GM19438 (cell line): ENCODE data around the gene AVPR2.

Source experiments
- ATAC-seq: cut with Tn5 transposase; IDR thresholded peaks from one replicate; pipeline ENCODE4 v1.9.1; 2021; ENCODE audit warnings: low read depth; ENCODE audit not compliant: unreplicated experiment

The AVPR2 gene

GRCh38 chrX:153884590-153884989, 19.9 kb upstream of the AVPR2 start:
- no peak for ATAC-seq

DNA sequence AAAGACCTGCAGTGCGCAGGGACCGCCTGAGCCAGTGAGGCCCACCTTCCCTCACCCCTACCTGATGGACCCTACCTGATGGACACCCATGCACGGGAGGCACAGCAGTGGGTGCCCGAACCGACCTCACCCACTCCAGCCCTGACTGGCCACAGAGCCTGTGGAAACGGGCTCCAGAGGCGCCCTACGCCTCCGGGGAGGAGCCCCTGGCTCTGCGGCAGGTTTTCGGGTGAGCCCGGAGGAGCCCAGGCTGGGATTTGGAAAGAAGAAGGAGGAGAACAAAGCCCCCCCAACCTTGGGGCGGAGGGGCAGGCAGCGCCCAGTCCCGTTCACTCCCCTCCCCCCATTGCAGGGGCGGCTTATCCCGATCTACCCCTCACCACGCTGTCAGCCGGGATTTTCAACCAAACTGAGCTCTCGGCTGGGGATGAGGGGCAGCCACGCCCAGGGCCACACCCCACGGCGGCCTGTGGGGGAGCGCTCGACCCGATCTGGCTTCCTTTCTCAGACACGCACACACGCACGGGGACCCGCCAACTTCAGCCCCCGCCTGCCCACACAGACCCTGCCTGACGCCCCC, 19.2 kb upstream of the AVPR2 start:
- ATAC-seq = no peak

DNA sequence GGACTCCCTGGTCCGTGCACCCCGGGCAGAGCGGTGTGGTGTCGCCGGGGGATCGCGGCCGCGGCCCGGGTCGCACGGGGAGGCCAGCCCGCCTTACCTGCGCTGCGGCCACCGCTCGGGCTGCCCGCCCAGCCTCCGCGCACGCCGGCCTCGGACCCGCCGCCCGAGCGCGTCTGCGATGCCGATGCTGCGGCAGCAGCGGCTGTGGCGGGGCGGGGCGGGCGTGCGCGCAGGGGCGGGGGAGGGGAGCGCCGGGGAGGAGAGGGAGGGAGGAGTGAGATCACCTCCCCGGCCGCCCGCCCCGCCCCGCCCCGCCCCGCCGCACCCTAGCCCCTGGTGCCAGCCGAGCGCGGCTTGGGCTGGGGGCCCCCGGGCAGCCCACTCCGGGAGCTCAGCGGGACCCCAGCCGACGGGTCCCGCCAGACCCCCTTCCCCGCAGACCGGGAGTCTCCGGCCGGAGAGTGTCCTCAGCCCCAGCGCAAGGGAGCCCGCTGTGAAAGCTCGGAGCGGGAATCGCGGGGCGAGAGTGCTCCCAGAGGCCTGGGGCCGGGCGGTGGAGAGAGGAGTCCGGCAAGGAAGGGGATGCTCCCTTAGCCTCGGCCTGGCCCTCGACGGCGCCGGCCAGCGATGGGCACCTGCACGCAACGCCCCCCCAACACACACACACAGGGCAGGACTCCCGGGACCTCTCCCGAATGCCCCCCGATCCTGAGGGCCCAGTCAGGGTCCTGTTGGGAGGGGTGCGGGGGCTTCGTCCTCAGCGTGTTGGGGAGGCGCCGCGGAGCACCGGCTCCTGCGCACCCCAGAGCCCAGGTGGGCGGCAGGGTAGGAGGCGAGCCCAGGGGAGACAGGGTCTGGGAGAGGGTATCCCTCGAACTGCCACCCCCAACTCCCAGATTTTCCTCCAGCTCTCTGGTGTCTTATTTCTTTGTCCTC, 18.2 kb upstream of the AVPR2 start, which contains the start of gene L1CAM:
Gene L1CAM (minus strand): TSS at position 206 of the 936 bp plus-strand sequence. CDS start 10,337 bp downstream, outside the sequence.
- ATAC-seq = no peak

GRCh38 chrX:153886915-153887314, 17.6 kb upstream of the AVPR2 start:
- no peak for ATAC-seq

DNA sequence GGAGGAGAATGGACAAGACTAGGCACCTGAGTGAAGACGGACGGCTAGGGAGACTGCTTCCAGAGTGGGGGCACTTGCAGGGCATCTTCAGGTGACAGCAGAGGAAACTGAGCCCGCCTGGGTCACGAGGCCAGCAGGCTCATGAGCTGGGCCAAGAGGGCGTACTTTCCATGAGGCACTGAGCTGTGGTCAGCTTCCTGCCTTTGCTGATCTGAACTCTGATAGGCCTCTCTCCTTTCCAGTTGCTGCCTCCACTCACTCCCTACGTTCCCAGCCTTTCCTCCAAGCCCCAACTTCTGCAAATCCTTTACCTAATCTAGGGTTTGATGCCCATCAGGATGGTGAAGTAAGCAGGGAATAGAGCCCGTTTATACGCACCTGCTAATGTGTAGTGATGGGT, 17.1 kb upstream of the AVPR2 start:
- no peak for ATAC-seq

DNA sequence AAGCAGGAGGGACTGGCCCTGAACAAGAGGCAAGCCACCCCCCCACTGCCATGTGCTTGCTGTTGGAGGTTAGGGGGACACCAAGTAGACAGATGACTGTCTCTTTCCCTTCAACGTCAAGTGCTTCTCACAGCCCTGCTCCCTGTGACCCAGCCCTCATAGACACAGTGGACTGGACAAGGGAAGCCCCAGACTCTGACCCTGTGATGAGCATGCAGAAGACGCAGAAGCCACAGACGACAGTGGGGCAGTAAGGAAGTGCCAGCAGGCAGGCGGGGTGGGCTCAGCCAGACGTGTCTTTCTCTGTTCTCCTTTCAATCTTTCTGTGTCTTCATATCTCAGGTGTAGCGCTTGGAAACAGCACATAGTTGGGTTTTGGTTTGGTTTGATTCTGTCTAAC, 16.1 kb upstream of the AVPR2 start:
- no peak for ATAC-seq

DNA sequence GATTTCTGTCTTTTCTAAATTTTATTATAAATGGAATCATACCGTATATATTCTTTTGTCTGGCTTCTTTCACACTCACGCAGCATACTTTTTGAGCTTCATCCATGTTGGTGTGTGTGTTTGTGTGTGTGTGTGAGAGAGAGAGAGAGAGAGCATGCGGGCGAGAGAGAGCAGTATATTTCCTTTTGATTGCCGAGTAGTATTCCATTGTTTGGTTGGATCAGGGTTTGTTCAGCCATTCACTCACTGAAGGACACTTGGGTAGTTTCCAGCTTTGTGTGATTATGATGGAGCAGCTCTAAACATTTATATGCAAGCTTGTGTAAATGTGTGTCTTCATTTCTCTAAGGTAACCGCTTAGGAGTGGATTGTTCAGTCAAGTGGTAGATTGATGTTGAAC, 15.3 kb upstream of the AVPR2 start:
- no peak for ATAC-seq

- ATAC-seq = no peak
Observed at GRCh38 chrX:153897899-153898298, 6.6 kb upstream of the AVPR2 start.

- peak; percentile 65 for ATAC-seq
Observed at GRCh38 chrX:153900831-153901752, 3.4 kb upstream of the AVPR2 start.

DNA sequence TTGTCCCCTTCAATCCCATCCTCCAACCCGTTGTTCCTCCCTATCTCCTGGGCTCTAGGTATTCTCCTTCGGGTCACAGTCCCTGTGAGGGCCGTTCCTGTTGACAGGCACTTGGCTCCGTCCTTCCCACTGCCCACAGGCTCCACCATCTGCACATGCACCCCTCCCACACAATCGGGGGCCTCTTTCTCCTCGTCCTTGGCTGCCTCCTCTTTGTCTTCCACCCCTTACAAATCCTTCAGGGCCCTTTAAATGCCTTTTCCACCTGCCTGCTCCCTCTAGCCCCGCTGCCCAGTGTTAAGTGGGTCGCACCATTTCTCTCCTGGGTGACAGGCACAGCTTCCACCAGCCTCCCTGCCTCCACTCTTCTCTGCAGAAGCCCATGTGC, 2.7 kb upstream of the AVPR2 start:
- ATAC-seq = no peak

GRCh38 chrX:153902385-153902784, 2.1 kb upstream of the AVPR2 start:
- no peak for ATAC-seq

DNA sequence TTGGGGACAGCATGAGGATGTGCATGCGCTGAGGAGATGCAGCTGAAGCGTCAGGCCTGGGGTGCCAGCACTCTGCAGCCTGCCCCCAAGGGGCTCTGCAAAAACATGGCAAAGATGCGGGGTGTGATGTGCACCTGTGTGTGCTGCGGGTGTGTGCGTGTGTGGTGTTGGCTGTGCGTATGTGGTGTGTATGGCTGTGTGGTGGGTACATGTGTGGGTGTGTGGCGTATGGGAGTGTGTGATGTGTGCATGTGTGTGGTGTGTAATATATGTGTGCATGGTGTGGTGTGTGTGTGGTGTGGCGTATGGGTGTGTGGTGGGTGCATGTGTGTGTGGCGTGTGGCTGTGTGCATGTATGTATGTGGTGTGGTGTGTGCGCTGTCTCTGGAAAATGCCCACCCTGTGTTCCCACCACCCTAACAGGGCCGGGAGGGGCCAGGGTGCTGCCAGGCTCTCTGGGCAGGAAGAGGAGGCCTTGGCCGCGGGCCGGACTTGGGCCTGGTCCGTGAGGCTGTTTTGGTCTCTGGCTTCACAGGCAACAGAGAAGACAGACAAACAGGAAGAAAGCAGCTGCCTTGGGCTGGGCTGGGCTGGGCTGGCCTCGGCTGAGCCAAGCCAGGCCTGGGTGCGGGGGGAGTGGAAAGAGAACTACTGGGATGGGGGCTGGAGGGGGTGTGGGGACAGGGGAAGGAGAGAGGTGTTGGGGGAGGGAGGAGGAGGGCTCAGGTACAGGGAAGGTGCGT, 1.1 kb upstream of the AVPR2 start:
- ATAC-seq = no peak

GRCh38 chrX:153905481-153906095, 1.1 kb downstream of the AVPR2 start:
- no peak for ATAC-seq

DNA sequence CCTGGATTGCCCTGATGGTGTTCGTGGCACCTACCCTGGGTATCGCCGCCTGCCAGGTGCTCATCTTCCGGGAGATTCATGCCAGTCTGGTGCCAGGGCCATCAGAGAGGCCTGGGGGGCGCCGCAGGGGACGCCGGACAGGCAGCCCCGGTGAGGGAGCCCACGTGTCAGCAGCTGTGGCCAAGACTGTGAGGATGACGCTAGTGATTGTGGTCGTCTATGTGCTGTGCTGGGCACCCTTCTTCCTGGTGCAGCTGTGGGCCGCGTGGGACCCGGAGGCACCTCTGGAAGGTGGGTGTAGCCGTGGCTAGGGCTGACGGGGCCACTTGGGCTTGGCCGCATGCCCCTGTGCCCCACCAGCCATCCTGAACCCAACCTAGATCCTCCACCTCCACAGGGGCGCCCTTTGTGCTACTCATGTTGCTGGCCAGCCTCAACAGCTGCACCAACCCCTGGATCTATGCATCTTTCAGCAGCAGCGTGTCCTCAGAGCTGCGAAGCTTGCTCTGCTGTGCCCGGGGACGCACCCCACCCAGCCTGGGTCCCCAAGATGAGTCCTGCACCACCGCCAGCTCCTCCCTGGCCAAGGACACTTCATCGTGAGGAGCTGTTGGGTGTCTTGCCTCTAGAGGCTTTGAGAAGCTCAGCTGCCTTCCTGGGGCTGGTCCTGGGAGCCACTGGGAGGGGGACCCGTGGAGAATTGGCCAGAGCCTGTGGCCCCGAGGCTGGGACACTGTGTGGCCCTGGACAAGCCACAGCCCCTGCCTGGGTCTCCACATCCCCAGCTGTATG, 1.8 kb downstream of the AVPR2 start:
- no peak for ATAC-seq

- no peak for ATAC-seq
Observed at GRCh38 chrX:153907456-153907855, 3.0 kb downstream of the AVPR2 start.

DNA sequence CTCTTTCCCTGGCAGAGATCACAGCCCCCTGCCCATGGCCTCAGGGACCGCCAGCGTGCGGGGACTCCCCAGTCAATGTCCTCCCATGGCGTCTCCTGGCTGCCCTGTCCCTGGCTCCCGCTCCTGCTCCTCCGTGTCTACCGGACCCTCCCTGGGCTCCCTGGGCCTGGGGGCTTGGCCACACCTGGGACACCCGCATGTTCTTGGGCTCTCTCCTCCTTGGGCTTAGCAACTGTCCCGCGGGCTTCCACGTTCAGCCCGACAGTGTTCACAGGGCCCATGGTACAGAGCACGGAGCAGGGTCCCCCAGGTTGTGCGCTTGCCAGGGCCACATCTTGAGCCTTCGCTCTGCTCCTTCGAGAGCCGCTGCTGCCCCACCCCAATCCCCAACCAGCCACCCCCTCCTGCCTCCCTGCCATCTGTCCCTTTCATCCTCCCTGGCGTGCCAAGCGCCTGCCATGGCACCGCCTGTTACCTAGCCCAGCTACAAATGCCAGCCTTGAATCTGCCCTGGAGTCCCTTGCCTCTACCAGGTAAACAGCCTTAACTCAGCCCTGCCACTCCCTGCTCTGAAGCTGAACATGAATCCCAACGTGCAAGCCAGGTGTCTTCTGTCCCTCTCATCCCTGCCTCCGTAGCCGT, 3.9 kb downstream of the AVPR2 start:
- no peak for ATAC-seq

- ATAC-seq = no peak
Observed at GRCh38 chrX:153909024-153909979, 4.8 kb downstream of the AVPR2 start.
